ENCODE results near the gene GALNT15.

GRCh38 chr3:16126634-16127033 lies 47.8 kb upstream of the GALNT15 start:
- TF ChIP-seq CTCF (IDR thresholded peaks at IDR 0.05) (no peak), EP300 (IDR thresholded peaks at IDR 0.05) (no peak)
